Suprapubic skin (tissue), 4 donors: Measurements from ENCODE around the gene TGFBR3.

Experiments used
- EP300 ChIP-seq: sonication (generic); formaldehyde crosslinking; IDR thresholded peaks from one replicate; pipeline ENCODE4 v1.6.1; 2017; ENCODE audit warnings: antibody characterized with exemption
- POLR2A ChIP-seq, 2 donors: fragments of 450-650 bp; IDR thresholded peaks; one replicate each; pipeline ENCODE4 v1.6.1; 2017; ENCODE audit warnings: antibody characterized with exemption in 2 of 2, mild to moderate bottlenecking in 2 of 2, moderate library complexity in 2 of 2
- POLR2AphosphoS5 ChIP-seq, 3 donors: sonication (generic); formaldehyde crosslinking; IDR thresholded peaks; one replicate each; pipeline ENCODE4 v1.6.1; 2017; ENCODE audit warnings: antibody characterized with exemption in 3 of 3
- TF ChIP-seq, protein P1 (sequence below), 2 donors: fragments of 200-600 bp in 1 of 2; fragments of 450-650 bp in 1 of 2; sonication (generic) in 1 of 2; IDR thresholded peaks; one replicate each; pipeline ENCODE4 v1.5.1; 2016 to 2019; ENCODE audit warnings: antibody characterized with exemption in 2 of 2, mild to moderate bottlenecking in 1 of 2, moderate library complexity in 1 of 2

DNA sequence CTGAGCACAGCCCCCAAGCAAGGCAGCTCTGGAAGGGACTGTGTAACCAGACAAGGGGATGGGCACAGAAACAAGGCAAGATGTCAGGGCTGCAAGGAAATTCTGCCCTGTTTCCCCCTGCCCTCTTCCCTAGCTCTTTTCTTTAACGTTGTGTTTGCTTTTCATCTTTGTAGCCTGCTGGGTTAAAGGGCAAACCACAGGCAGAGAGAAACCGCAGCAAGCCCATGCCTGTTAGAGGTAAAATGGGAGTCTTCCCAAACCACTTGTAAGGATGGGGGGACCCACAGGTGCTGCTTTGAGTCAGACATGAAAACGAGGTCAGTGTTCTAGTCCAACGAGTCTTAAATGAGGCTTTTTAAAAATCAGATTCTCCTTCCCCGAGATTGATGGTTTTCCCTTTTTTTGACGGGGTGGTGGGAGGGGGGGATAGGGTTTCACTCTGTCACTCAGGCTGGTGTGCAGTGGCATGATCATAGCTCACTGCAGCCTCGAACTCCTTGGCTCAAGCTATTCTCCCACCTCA, 13.3 kb downstream of the TGFBR3 start:
- no peak for TF ChIP-seq POLR2A (IDR thresholded peaks at IDR 0.05)
- TF ChIP-seq, protein P1, sequence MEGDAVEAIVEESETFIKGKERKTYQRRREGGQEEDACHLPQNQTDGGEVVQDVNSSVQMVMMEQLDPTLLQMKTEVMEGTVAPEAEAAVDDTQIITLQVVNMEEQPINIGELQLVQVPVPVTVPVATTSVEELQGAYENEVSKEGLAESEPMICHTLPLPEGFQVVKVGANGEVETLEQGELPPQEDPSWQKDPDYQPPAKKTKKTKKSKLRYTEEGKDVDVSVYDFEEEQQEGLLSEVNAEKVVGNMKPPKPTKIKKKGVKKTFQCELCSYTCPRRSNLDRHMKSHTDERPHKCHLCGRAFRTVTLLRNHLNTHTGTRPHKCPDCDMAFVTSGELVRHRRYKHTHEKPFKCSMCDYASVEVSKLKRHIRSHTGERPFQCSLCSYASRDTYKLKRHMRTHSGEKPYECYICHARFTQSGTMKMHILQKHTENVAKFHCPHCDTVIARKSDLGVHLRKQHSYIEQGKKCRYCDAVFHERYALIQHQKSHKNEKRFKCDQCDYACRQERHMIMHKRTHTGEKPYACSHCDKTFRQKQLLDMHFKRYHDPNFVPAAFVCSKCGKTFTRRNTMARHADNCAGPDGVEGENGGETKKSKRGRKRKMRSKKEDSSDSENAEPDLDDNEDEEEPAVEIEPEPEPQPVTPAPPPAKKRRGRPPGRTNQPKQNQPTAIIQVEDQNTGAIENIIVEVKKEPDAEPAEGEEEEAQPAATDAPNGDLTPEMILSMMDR (IDR thresholded peaks at IDR 0.05), result no peak
- no peak for TF ChIP-seq EP300
- TF ChIP-seq POLR2AphosphoS5 (IDR thresholded peaks at IDR 0.05), result no peak
